HepG2 (cell line): ENCODE data around the gene HCK. TPM values are rescaled to one million over a fixed set of nuclear protein-coding genes. Genes with fewer than 3 reads are reported as not detected.

Experiments used
- ATAC-seq: fragments of 200-7000 bp; cut with Tn5 transposase; 3 replicates; pipeline ENCODE4 v1.9.1; 2020; ENCODE audit warnings: mild to moderate bottlenecking, moderate library complexity
- BruUV-seq: library from RNA; stranded (reverse); fragments of 400-500 nt; replicated peaks from 2 replicates; lab custom pipeline; 2021; lab: Mats Ljungman, UMichigan
- CTCF ChIA-PET: fragments of 300-600 bp; formaldehyde crosslinking; extraction: SDS; loops from one replicate; lab custom pipeline; 2021; ENCODE audit warnings: low total read pairs, inconsistent platforms, low intra/inter-chr PET ratio; lab: Yijun Ruan, JAX
- POLR2A ChIA-PET: fragments of 350-600 bp; sonication (Branson Sonifier 250); formaldehyde crosslinking; loops from one replicate; lab custom pipeline; 2020; ENCODE audit warnings: antibody characterized with exemption, inconsistent platforms; lab: Yijun Ruan, JAX
- DNase-seq: peaks from one replicate; pipeline ENCODE4 v3.0.0-alpha.2; 2015; ENCODE audit warnings: low spot score
- FAIRE-seq: peaks from 3 replicates; lab custom pipeline; 2011; peaks lifted over from hg19 to GRCh38; lab: Jason Lieb, UNC
- H2AFZ ChIP-seq: one replicate; pipeline ENCODE4 v1.6.1; 2011; ENCODE audit warnings: low read length, inconsistent platforms
- H3K27ac ChIP-seq: fragments of 300-600 bp; 3 replicates; pipeline ENCODE4 v1.8.0; 2011; ENCODE audit warnings: mixed run types, mild to moderate bottlenecking, mixed read lengths, low read length, inconsistent platforms; ENCODE audit not compliant: insufficient read depth; ENCODE audit errors: extremely low read length
- H3K27me3 ChIP-seq, 2 experiments: fragments of 200-600 bp in 1 of 2; 2 replicates in 1 of 2; 3 replicates in 1 of 2; pipeline versions ENCODE4 v1.6.0 to v1.8.0; 2011; ENCODE audit warnings: low read length in 2 of 2, mild to moderate bottlenecking in 2 of 2, moderate library complexity in 2 of 2, inconsistent platforms in 1 of 2; ENCODE audit not compliant: insufficient read depth in 2 of 2, control insufficient read depth in 1 of 2
- H3K36me3 ChIP-seq, 2 experiments: fragments of 200-600 bp in 1 of 2; replicated peaks in 1 of 2; 2 replicates in 1 of 2; 3 replicates in 1 of 2; pipeline versions ENCODE4 v1.5.1 to v1.8.0; 2011; ENCODE audit warnings: low read length in 2 of 2, inconsistent platforms in 1 of 2; ENCODE audit not compliant: insufficient read depth in 2 of 2, control insufficient read depth in 1 of 2
- H3K4me1 ChIP-seq: 2 replicates; pipeline ENCODE4 v1.5.1; 2012; ENCODE audit warnings: low read length, inconsistent platforms; ENCODE audit not compliant: insufficient read depth
- H3K4me2 ChIP-seq: 2 replicates; pipeline ENCODE4 v1.6.0; 2011; ENCODE audit warnings: low read depth, low read length, inconsistent platforms
- H3K4me3 ChIP-seq, 3 experiments: fragments of 200-600 bp in 1 of 3; sonication (generic), shearing (Covaris generic) in 1 of 3; replicated peaks in 1 of 3; 2 replicates each; pipeline ENCODE4 v1.5.1; 2011 to 2016; ENCODE audit warnings: low read length in 3 of 3, inconsistent platforms in 2 of 3, low read depth in 2 of 3, mild to moderate bottlenecking in 2 of 3, control low read depth in 1 of 3, mixed read lengths in 1 of 3; ENCODE audit not compliant: insufficient read depth in 1 of 3
- H3K79me2 ChIP-seq: one replicate; pipeline ENCODE4 v1.6.1; 2011; ENCODE audit warnings: low read length, inconsistent platforms; ENCODE audit not compliant: insufficient read depth
- H3K9ac ChIP-seq: 2 replicates; pipeline ENCODE4 v1.6.0; 2011; ENCODE audit warnings: mild to moderate bottlenecking, low read depth, low read length, inconsistent platforms; ENCODE audit not compliant: insufficient read depth
- H3K9me3 ChIP-seq: 2 replicates; pipeline ENCODE4 v1.5.1; 2012; ENCODE audit warnings: mild to moderate bottlenecking, low read length
- H4K20me1 ChIP-seq: 2 replicates; pipeline ENCODE4 v1.6.0; 2011; ENCODE audit warnings: inconsistent platforms, mild to moderate bottlenecking, low read length, moderate library complexity; ENCODE audit not compliant: insufficient read depth
- AGO1 ChIP-seq: fragments of 200-400 bp; formaldehyde crosslinking; IDR thresholded peaks from 2 replicates; pipeline ENCODE4 v1.6.1; 2017; ENCODE audit warnings: mild to moderate bottlenecking, low read depth, low read length, moderate library complexity; ENCODE audit not compliant: poor library complexity, severe bottlenecking
- ARNT ChIP-seq: fragments of 450-650 bp; IDR thresholded peaks from 2 replicates; pipeline ENCODE4 v1.6.1; 2017
- DNMT3B ChIP-seq: conservative IDR thresholded peaks from 2 replicates; pipeline ENCODE4 v1.6.1; 2016; ENCODE audit warnings: missing biosample characterization, control low read depth
- EHMT2 ChIP-seq: fragments of 200-600 bp; sonication (generic); IDR thresholded peaks from 2 replicates; pipeline ENCODE4 v1.7.0; 2017; ENCODE audit warnings: antibody characterized with exemption, low read depth, low read length, borderline replicate concordance
- MIER2 ChIP-seq: IDR thresholded peaks from 2 replicates; pipeline ENCODE4 v1.6.1; 2016; ENCODE audit warnings: missing biosample characterization, missing genetic modification reagents
- MIER3 ChIP-seq: IDR thresholded peaks from 2 replicates; pipeline ENCODE4 v1.6.1; 2016; ENCODE audit warnings: missing compliant biosample characterization, borderline replicate concordance
- SMAD9 ChIP-seq: sonication (generic); formaldehyde crosslinking; IDR thresholded peaks from 2 replicates; pipeline ENCODE4 v1.5.1; 2020; ENCODE audit warnings: mild to moderate bottlenecking, missing genetic modification reagents
- SOX6 ChIP-seq, 2 experiments: fragments of 450-650 bp in 1 of 2; sonication (generic) in 1 of 2; formaldehyde crosslinking in 1 of 2; IDR thresholded peaks; 2 replicates each; pipeline versions ENCODE4 v1.4.0 to v1.6.1; 2017 to 2020; ENCODE audit warnings: antibody characterized with exemption in 1 of 2, mild to moderate bottlenecking in 1 of 2, missing genetic modification reagents in 1 of 2
- ZFP41 ChIP-seq: sonication (generic); formaldehyde crosslinking; IDR thresholded peaks from 2 replicates; pipeline ENCODE4 v1.4.0; 2020; ENCODE audit warnings: mild to moderate bottlenecking, missing genetic modification reagents, borderline replicate concordance
- ZMAT3 ChIP-seq: sonication (generic); formaldehyde crosslinking; conservative IDR thresholded peaks from 2 replicates; pipeline ENCODE4 v1.7.0; 2021; ENCODE audit warnings: missing genetic modification reagents
- ZNF337 ChIP-seq: sonication (generic); formaldehyde crosslinking; IDR thresholded peaks from 2 replicates; pipeline ENCODE4 v1.5.1; 2020; ENCODE audit warnings: missing genetic modification reagents, low read depth, mild to moderate bottlenecking, borderline replicate concordance
- ZNF382 ChIP-seq: sonication (generic); formaldehyde crosslinking; IDR thresholded peaks from 2 replicates; pipeline ENCODE4 v1.5.0; 2020; ENCODE audit warnings: missing genetic modification reagents, mild to moderate bottlenecking, borderline replicate concordance
- ZNF577 ChIP-seq: sonication (generic); formaldehyde crosslinking; IDR thresholded peaks from 2 replicates; pipeline ENCODE4 v1.4.0; 2020; ENCODE audit warnings: mild to moderate bottlenecking, low read depth, missing genetic modification reagents, borderline replicate concordance
- WGBS: methylation state at CpG from one replicate; pipeline ENCODE4 v1.1.6; 2017; ENCODE audit warnings: low lambda C conversion rate; 5-methylcytosine and 5-hydroxymethylcytosine counted together
- in situ Hi-C: cut with HindIII; loops from 2 replicates; pipeline ENCODE4 v1.10.0; 2017; ENCODE audit warnings: low pct_unique_long_range_greater_than_20kb; ENCODE audit not compliant: extremely low pct_ligation_motif_present
- intact Hi-C: fragments of 100-400 bp; cut with micrococcal nuclease; formaldehyde crosslinking; loops from one replicate; pipeline ENCODE4 v1.10.0; 2022; ENCODE audit not compliant: unreplicated experiment
- polyA plus RNA-seq, 8 experiments: library from polyadenylated mRNA; depleted of rRNA in 3 of 8; stranded (reverse) in 7 of 8; unstranded in 1 of 8; fragments of >200 nt; fragmentation: Illumina TruSeq in 4 of 8; extraction: Trizol in 4 of 8; gene quantifications; 2 replicates each; pipeline versions ENCODE4 v1.2.1 to v1.2.3, GENCODE V29; 2011 to 2016; ENCODE audit warnings: low read depth in 4 of 8, missing spikeins in 1 of 8, mixed read lengths in 1 of 8; ENCODE audit not compliant: insufficient read depth in 1 of 8
- total RNA-seq, 5 experiments: library from RNA; depleted of rRNA; stranded (reverse); fragments of >200 nt; fragmentation: Illumina TruSeq; extraction: Trizol; gene quantifications; 2 replicates each; pipeline ENCODE4 v1.2.3, GENCODE V29; 2016; ENCODE audit warnings: low read depth in 1 of 5
- TF ChIP-seq, protein P1 (sequence below): sonication (generic); formaldehyde crosslinking; conservative IDR thresholded peaks from 2 replicates; pipeline ENCODE4 v1.5.0; 2020; ENCODE audit warnings: missing genetic modification reagents
- TF ChIP-seq, protein P2 (sequence below): sonication (generic); formaldehyde crosslinking; IDR thresholded peaks from 2 replicates; pipeline ENCODE4 v1.4.0; 2020; ENCODE audit warnings: missing genetic modification reagents
- TF ChIP-seq, protein P3 (sequence below): sonication (generic); formaldehyde crosslinking; IDR thresholded peaks from 2 replicates; pipeline ENCODE4 v1.5.0; 2020; ENCODE audit warnings: mild to moderate bottlenecking, missing genetic modification reagents
- TF ChIP-seq, protein P4 (sequence below): sonication (generic); formaldehyde crosslinking; conservative IDR thresholded peaks from 2 replicates; pipeline ENCODE4 v1.4.0; 2020; ENCODE audit warnings: missing genetic modification reagents

The HCK gene
- total and polyA plus RNA-seq, 2 of the 13 experiments (the other 11 are each of a cell fraction or from before 2014, with no cell fraction given): 0.04 TPM; not detected in 1

DNA sequence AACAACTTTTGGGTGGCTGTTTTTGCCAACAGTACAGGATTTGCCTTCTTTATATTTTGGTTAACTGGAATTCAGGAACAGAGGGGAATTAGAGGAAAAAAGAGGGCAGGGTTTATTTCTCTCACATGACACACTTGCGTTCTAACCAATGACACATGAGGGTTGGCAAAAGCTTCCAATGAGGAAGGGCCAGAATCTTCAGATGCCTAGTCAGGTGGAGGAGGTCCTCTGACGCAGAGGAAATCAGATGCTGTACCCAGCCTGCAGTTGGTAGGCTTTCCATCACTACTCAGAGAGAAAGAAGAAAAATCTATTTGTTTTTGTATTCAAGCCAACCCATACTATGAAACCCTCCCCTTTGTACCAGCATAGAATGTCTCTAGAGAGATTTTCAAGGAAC is 78.3 kb downstream of the HCK start:
- POLR2A ChIA-PET: no interaction called here
- H2AFZ ChIP-seq: no peak overlapping the region
- DNase-seq: no peak
- no peak overlapping the region for H3K9ac ChIP-seq
- peaks cover 68% of the 10 kb centered on the region for H3K79me2 ChIP-seq
- H4K20me1 ChIP-seq: peaks cover 30% of the 10 kb centered on the region
- no peaks in the 10 kb centered on the region for H3K9me3 ChIP-seq
- peaks cover 9 to 28% of the 10 kb centered on the region in 2 experiments for H3K36me3 ChIP-seq
- H3K4me1 ChIP-seq: peaks cover 19% of the 10 kb centered on the region
- no peaks in the 10 kb centered on the region for H3K27me3 ChIP-seq
- no peak for TF ChIP-seq SMAD9 (CRISPR knock-in tag)
- TF ChIP-seq SOX6 (IDR thresholded peaks at IDR 0.05): no peak
- no peak for TF ChIP-seq SOX6 (CRISPR knock-in tag; IDR thresholded peaks at IDR 0.05)
- TF ChIP-seq ARNT: no peak
- TF ChIP-seq MIER3 (CRISPR knock-in tag): no peak
- no peak for TF ChIP-seq EHMT2
- TF ChIP-seq AGO1: no peak
- no peak for TF ChIP-seq ZFP41
- no peak for TF ChIP-seq DNMT3B (CRISPR knock-in tag)
- no peak for TF ChIP-seq ZNF382 (CRISPR knock-in tag)
- TF ChIP-seq, protein P1, sequence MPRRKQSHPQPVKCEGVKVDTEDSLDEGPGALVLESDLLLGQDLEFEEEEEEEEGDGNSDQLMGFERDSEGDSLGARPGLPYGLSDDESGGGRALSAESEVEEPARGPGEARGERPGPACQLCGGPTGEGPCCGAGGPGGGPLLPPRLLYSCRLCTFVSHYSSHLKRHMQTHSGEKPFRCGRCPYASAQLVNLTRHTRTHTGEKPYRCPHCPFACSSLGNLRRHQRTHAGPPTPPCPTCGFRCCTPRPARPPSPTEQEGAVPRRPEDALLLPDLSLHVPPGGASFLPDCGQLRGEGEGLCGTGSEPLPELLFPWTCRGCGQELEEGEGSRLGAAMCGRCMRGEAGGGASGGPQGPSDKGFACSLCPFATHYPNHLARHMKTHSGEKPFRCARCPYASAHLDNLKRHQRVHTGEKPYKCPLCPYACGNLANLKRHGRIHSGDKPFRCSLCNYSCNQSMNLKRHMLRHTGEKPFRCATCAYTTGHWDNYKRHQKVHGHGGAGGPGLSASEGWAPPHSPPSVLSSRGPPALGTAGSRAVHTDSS (CRISPR knock-in tag): no peak
- TF ChIP-seq, protein P2, sequence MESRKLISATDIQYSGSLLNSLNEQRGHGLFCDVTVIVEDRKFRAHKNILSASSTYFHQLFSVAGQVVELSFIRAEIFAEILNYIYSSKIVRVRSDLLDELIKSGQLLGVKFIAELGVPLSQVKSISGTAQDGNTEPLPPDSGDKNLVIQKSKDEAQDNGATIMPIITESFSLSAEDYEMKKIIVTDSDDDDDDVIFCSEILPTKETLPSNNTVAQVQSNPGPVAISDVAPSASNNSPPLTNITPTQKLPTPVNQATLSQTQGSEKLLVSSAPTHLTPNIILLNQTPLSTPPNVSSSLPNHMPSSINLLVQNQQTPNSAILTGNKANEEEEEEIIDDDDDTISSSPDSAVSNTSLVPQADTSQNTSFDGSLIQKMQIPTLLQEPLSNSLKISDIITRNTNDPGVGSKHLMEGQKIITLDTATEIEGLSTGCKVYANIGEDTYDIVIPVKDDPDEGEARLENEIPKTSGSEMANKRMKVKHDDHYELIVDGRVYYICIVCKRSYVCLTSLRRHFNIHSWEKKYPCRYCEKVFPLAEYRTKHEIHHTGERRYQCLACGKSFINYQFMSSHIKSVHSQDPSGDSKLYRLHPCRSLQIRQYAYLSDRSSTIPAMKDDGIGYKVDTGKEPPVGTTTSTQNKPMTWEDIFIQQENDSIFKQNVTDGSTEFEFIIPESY (CRISPR knock-in tag): no peak
- no peak for TF ChIP-seq ZMAT3 (CRISPR knock-in tag)
- TF ChIP-seq MIER2: no peak
- TF ChIP-seq ZNF337: no peak
- TF ChIP-seq, protein P3, sequence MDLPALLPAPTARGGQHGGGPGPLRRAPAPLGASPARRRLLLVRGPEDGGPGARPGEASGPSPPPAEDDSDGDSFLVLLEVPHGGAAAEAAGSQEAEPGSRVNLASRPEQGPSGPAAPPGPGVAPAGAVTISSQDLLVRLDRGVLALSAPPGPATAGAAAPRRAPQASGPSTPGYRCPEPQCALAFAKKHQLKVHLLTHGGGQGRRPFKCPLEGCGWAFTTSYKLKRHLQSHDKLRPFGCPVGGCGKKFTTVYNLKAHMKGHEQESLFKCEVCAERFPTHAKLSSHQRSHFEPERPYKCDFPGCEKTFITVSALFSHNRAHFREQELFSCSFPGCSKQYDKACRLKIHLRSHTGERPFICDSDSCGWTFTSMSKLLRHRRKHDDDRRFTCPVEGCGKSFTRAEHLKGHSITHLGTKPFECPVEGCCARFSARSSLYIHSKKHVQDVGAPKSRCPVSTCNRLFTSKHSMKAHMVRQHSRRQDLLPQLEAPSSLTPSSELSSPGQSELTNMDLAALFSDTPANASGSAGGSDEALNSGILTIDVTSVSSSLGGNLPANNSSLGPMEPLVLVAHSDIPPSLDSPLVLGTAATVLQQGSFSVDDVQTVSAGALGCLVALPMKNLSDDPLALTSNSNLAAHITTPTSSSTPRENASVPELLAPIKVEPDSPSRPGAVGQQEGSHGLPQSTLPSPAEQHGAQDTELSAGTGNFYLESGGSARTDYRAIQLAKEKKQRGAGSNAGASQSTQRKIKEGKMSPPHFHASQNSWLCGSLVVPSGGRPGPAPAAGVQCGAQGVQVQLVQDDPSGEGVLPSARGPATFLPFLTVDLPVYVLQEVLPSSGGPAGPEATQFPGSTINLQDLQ (CRISPR knock-in tag): no peak
- TF ChIP-seq, protein P4, sequence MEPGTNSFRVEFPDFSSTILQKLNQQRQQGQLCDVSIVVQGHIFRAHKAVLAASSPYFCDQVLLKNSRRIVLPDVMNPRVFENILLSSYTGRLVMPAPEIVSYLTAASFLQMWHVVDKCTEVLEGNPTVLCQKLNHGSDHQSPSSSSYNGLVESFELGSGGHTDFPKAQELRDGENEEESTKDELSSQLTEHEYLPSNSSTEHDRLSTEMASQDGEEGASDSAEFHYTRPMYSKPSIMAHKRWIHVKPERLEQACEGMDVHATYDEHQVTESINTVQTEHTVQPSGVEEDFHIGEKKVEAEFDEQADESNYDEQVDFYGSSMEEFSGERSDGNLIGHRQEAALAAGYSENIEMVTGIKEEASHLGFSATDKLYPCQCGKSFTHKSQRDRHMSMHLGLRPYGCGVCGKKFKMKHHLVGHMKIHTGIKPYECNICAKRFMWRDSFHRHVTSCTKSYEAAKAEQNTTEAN (CRISPR knock-in tag): no peak
- no peak for TF ChIP-seq ZNF577 (CRISPR knock-in tag)
- no peak for ATAC-seq
- CTCF ChIA-PET: no interaction called here
- BruUV-seq: no TSS peak
- H3K4me2 ChIP-seq: no peak overlapping the region
- H3K27ac ChIP-seq: no peak overlapping the region
- whole genome bisulfite sequencing: 50% methylated on average over 2 of the region's 2 CpGs
- intact Hi-C loops: no loop called here
- H3K4me3 ChIP-seq: no peak overlapping the region
- in situ Hi-C loops: no loop called here
- no peak for FAIRE-seq
